GM21786 (cell line): ENCODE data around the gene PGRMC1.
"Not testable (repeated sequence)": the region's sequence is repeated elsewhere in the genome, so short reads cannot be mapped to it uniquely, and the experiment has no call there.

Experiments
- ATAC-seq: cut with Tn5 transposase; IDR thresholded peaks from one replicate; pipeline ENCODE4 v1.9.1; 2021; ENCODE audit not compliant: unreplicated experiment

The PGRMC1 gene

GRCh38 chrX:119235872-119236622, at the start of gene PGRMC1:
PGRMC1 (plus strand) TSS chrX:119236285; CDS start chrX:119236364, 79 bp downstream.
- peak; percentile 84 for ATAC-seq

GRCh38 chrX:119186763-119187162, 49.3 kb upstream of the PGRMC1 start:
- no peak for ATAC-seq

GRCh38 chrX:119187298-119187697, 48.8 kb upstream of the PGRMC1 start:
- ATAC-seq = no peak

GRCh38 chrX:119189115-119189514, 47.0 kb upstream of the PGRMC1 start:
- ATAC-seq = no peak

- no peak for ATAC-seq
Measured at GRCh38 chrX:119189595-119189994, 46.5 kb upstream of the PGRMC1 start.

GRCh38 chrX:119190091-119190681, 45.9 kb upstream of the PGRMC1 start:
- no peak for ATAC-seq

- no peak for ATAC-seq
Measured at GRCh38 chrX:119190831-119191230, 45.3 kb upstream of the PGRMC1 start.

GRCh38 chrX:119194621-119195020, 41.5 kb upstream of the PGRMC1 start:
- ATAC-seq = no peak

GRCh38 chrX:119201570-119201969, 34.5 kb upstream of the PGRMC1 start:
- no peak for ATAC-seq

- no peak for ATAC-seq
Measured at GRCh38 chrX:119206203-119206602, 29.9 kb upstream of the PGRMC1 start.

- ATAC-seq = not testable (repeated sequence)
Measured at GRCh38 chrX:119207483-119207882, 28.6 kb upstream of the PGRMC1 start.

GRCh38 chrX:119208401-119209057, 27.6 kb upstream of the PGRMC1 start:
- ATAC-seq = no peak

- not testable (repeated sequence) for ATAC-seq
Measured at GRCh38 chrX:119210931-119211648, 25.0 kb upstream of the PGRMC1 start.

- ATAC-seq = no peak
Measured at GRCh38 chrX:119211649-119212014, 24.5 kb upstream of the PGRMC1 start.

GRCh38 chrX:119218198-119218597, 17.9 kb upstream of the PGRMC1 start:
- ATAC-seq = no peak

- no peak for ATAC-seq
Measured at GRCh38 chrX:119222932-119223331, 13.2 kb upstream of the PGRMC1 start.

- ATAC-seq = no peak
Measured at GRCh38 chrX:119223783-119224182, 12.3 kb upstream of the PGRMC1 start.

GRCh38 chrX:119226446-119226845, 9.6 kb upstream of the PGRMC1 start:
- no peak for ATAC-seq

- no peak for ATAC-seq
Measured at GRCh38 chrX:119228512-119229252, 7.4 kb upstream of the PGRMC1 start.

GRCh38 chrX:119229253-119229615, 6.9 kb upstream of the PGRMC1 start:
- no peak for ATAC-seq

- ATAC-seq = no peak
Measured at GRCh38 chrX:119230850-119231249, 5.2 kb upstream of the PGRMC1 start.
